MM.1S (cell line): ENCODE data around the gene DVL2.
A peak's percentile ranks its signal among the peaks of the same experiment; 100 is the strongest.

ENCODE experiments used
- DNase-seq: peaks from one replicate; pipeline ENCODE4 v3.0.0-alpha.2; 2015
- H2AFZ ChIP-seq: fragments of 300-600 bp; sonication (generic); 2 replicates; pipeline ENCODE4 v1.6.0; 2016; ENCODE audit warnings: antibody characterized with exemption, low read length
- H3F3A ChIP-seq: fragments of 300-600 bp; sonication (generic); 2 replicates; pipeline ENCODE4 v1.6.1; 2016; ENCODE audit warnings: mild to moderate bottlenecking, antibody characterized with exemption, low read length, moderate library complexity, mixed read lengths; ENCODE audit not compliant: insufficient read depth
- H3K27ac ChIP-seq: fragments of 300-600 bp; sonication (generic); 2 replicates; pipeline ENCODE4 v1.5.1; 2016; ENCODE audit warnings: mild to moderate bottlenecking, low read length
- H3K27me3 ChIP-seq: fragments of 300-600 bp; sonication (generic); replicated peaks from 2 replicates; pipeline ENCODE4 v1.6.0; 2016; ENCODE audit warnings: low read length; ENCODE audit not compliant: insufficient read depth
- H3K36me3 ChIP-seq: fragments of 300-600 bp; sonication (generic); replicated peaks from 2 replicates; pipeline ENCODE4 v1.6.1; 2016; ENCODE audit warnings: mild to moderate bottlenecking, low read length, mixed read lengths; ENCODE audit not compliant: insufficient read depth
- H3K4me1 ChIP-seq: fragments of 300-600 bp; sonication (generic); 2 replicates; pipeline ENCODE4 v1.6.1; 2016; ENCODE audit warnings: low read length, mixed read lengths
- H3K4me2 ChIP-seq: fragments of 300-600 bp; sonication (generic); 2 replicates; pipeline ENCODE4 v1.6.0; 2016; ENCODE audit warnings: low read depth, low read length
- H3K4me3 ChIP-seq: fragments of 300-600 bp; sonication (generic); 2 replicates; pipeline ENCODE4 v1.5.1; 2016; ENCODE audit warnings: low read length, mixed read lengths
- H3K79me2 ChIP-seq: fragments of 300-600 bp; sonication (generic); 2 replicates; pipeline ENCODE4 v1.6.1; 2016; ENCODE audit warnings: mixed run types, low read length, mixed read lengths
- H3K9ac ChIP-seq: fragments of 300-600 bp; sonication (generic); 2 replicates; pipeline ENCODE4 v1.6.1; 2016; ENCODE audit warnings: low read length, mixed read lengths
- H3K9me2 ChIP-seq: fragments of 300-600 bp; sonication (generic); replicated peaks from 2 replicates; pipeline ENCODE4 v1.6.1; 2016; ENCODE audit warnings: mild to moderate bottlenecking, low read length, mixed read lengths; ENCODE audit not compliant: insufficient read depth
- H3K9me3 ChIP-seq: fragments of 300-600 bp; sonication (generic); replicated peaks from 2 replicates; pipeline ENCODE4 v1.6.1; 2016; ENCODE audit warnings: mild to moderate bottlenecking, low read length, mixed read lengths; ENCODE audit not compliant: insufficient read depth
- H4K20me1 ChIP-seq: fragments of 300-600 bp; sonication (generic); 2 replicates; pipeline ENCODE4 v1.6.1; 2016; ENCODE audit warnings: mild to moderate bottlenecking, low read length, moderate library complexity, mixed read lengths; ENCODE audit not compliant: insufficient read depth
- EZH2 ChIP-seq: fragments of 300-600 bp; sonication (generic); optimal IDR thresholded peaks from 2 replicates; pipeline ENCODE3; 2017; ENCODE audit warnings: low read depth, mild to moderate bottlenecking, antibody characterized with exemption, low read length, mixed read lengths
- EZH2phosphoT487 ChIP-seq: fragments of 300-600 bp; sonication (generic); IDR thresholded peaks from 2 replicates; pipeline ENCODE4 v1.6.1; 2018; ENCODE audit warnings: antibody characterized with exemption, low read length
- TF ChIP-seq, protein P1 (sequence below): fragments of 300-600 bp; sonication (generic); IDR thresholded peaks from 2 replicates; pipeline ENCODE4 v1.5.1; 2016; ENCODE audit warnings: antibody characterized with exemption, low read length, mixed read lengths

Gene DVL2

GRCh38 chr17:7207120-7208001, 27.0 kb downstream of the DVL2 start:
- Histone ChIP-seq H3K4me3 (no peak overlapping the region), H4K20me1 (no peaks in the 10 kb centered on the region), H3K79me2 (no peaks in the 10 kb centered on the region), H3K27me3 (peaks cover 84% of the 10 kb centered on the region), H3K27ac (no peak overlapping the region), H3K9me3 (no peaks in the 10 kb centered on the region), H3F3A (no peaks in the 10 kb centered on the region), H3K9ac (no peak overlapping the region), H3K4me2 (no peak overlapping the region), H3K36me3 (no peaks in the 10 kb centered on the region), H3K4me1 (no peaks in the 10 kb centered on the region; the same call in 1 of the 2 replicates), H3K9me2 (no peaks in the 10 kb centered on the region), H2AFZ (no peak overlapping the region)
- DNase-seq: no peak
- TF ChIP-seq EZH2: no peak
- no peak for TF ChIP-seq EZH2phosphoT487
- TF ChIP-seq, protein P1, sequence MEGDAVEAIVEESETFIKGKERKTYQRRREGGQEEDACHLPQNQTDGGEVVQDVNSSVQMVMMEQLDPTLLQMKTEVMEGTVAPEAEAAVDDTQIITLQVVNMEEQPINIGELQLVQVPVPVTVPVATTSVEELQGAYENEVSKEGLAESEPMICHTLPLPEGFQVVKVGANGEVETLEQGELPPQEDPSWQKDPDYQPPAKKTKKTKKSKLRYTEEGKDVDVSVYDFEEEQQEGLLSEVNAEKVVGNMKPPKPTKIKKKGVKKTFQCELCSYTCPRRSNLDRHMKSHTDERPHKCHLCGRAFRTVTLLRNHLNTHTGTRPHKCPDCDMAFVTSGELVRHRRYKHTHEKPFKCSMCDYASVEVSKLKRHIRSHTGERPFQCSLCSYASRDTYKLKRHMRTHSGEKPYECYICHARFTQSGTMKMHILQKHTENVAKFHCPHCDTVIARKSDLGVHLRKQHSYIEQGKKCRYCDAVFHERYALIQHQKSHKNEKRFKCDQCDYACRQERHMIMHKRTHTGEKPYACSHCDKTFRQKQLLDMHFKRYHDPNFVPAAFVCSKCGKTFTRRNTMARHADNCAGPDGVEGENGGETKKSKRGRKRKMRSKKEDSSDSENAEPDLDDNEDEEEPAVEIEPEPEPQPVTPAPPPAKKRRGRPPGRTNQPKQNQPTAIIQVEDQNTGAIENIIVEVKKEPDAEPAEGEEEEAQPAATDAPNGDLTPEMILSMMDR: no peak

DNA sequence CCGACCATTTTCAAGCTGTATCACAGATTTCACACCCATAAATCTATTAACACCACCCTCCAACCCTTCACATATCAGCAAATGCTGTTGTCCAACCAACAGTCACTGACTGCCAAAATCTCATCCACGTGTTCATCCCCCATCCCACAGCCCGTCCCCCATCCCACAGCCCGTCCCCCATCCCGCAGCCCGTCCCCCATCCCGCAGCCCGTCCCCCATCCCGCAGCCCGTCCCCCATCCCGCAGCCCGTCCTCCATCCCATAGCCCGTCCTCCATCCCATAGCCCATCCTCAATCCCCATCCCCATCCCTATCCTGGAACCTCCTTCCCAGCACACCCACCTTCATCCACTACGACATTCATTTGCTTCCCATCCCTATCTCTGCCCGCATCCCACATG, 28.8 kb downstream of the DVL2 start:
- H3K27ac ChIP-seq: no peak overlapping the region
- H3K9me3 ChIP-seq: no peaks in the 10 kb centered on the region
- no peaks in the 10 kb centered on the region for H4K20me1 ChIP-seq
- no peak for DNase-seq
- H3K9ac ChIP-seq: no peak overlapping the region; the same call in 1 of the 2 replicates
- H3K79me2 ChIP-seq: no peaks in the 10 kb centered on the region
- no peaks in the 10 kb centered on the region for H3F3A ChIP-seq
- peak overlapping the region; percentile 62; the same call in 1 of the 2 replicates for H2AFZ ChIP-seq
- no peaks in the 10 kb centered on the region for H3K36me3 ChIP-seq
- H3K4me1 ChIP-seq: no peaks in the 10 kb centered on the region; the same call in 1 of the 2 replicates
- peaks cover 85% of the 10 kb centered on the region for H3K27me3 ChIP-seq
- no peaks in the 10 kb centered on the region for H3K9me2 ChIP-seq
- H3K4me3 ChIP-seq: peak overlapping the region; percentile 55
- peak overlapping the region; percentile 87 for H3K4me2 ChIP-seq
- TF ChIP-seq EZH2 (no peak), EZH2phosphoT487 (no peak)
- TF ChIP-seq, protein P1: no peak

DNA sequence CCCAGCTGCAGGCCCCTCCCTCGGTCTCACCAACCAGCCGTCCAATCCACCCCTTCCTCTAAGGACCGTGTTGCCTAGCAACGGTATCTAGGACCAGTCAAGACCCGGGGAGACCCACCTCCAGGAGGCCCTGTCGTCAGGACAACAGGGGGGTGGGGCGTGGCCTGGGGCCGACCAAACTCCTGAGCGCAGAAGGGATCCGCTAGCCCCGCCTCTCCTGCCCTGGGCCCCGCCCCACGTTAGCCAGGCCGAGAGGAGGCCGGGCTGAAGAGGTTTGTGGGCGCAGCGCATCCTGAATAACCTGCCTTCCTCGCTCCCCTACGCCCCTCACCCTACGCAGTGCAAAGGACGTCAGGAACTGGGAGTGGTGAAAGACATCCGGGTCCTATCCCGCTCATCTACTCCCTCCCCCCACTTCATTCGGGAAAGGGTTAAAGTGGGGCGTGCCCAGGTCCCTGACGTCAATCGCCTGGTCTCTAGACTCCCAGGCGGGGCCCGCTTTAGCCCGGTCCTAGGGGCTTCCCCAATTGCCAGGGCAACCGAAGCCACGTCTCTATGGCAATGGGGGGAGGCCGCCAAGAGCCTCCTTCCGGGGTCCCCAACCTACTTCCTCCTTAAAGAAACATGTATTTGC, 29.4 kb downstream of the DVL2 start:
- peak overlapping the region; percentile 62 for H2AFZ ChIP-seq
- H3K9me3 ChIP-seq: no peaks in the 10 kb centered on the region
- H3K4me2 ChIP-seq: peak overlapping the region; percentile 87
- H3K9me2 ChIP-seq: no peaks in the 10 kb centered on the region
- H3K27me3 ChIP-seq: peaks cover 85% of the 10 kb centered on the region
- peak overlapping the region; percentile 34; the same call in 1 of the 2 replicates for H3K9ac ChIP-seq
- no peaks in the 10 kb centered on the region for H3F3A ChIP-seq
- no peaks in the 10 kb centered on the region; the same call in 1 of the 2 replicates for H3K4me1 ChIP-seq
- peak overlapping the region; percentile 55 for H3K4me3 ChIP-seq
- no peak for TF ChIP-seq EZH2
- H4K20me1 ChIP-seq: no peaks in the 10 kb centered on the region
- H3K36me3 ChIP-seq: no peaks in the 10 kb centered on the region
- DNase-seq: peak; percentile 56
- no peak overlapping the region for H3K27ac ChIP-seq
- H3K79me2 ChIP-seq: no peaks in the 10 kb centered on the region
